Measurements from ENCODE around the gene EMILIN1.

- TF ChIP-seq CTCF (conservative IDR thresholded peaks at IDR 0.05; ENCODE audit: low read depth, low read length) (no peak), RAD21 (IDR thresholded peaks at IDR 0.05; ENCODE audit: low read length) (no peak), CEBPB (IDR thresholded peaks at IDR 0.05; ENCODE audit: low read depth, low read length) (no peak), MXI1 (IDR thresholded peaks at IDR 0.05; ENCODE audit: borderline replicate concordance, low read depth, low read length) (no peak), POLR2A (IDR thresholded peaks at IDR 0.05; ENCODE audit: low read depth, low read length) (no peak), MAFK (IDR thresholded peaks at IDR 0.05; ENCODE audit: low read depth, low read length) (no peak), MAZ (IDR thresholded peaks at IDR 0.05; ENCODE audit: borderline replicate concordance, low read depth, low read length) (no peak), RFX5 (IDR thresholded peaks at IDR 0.05; ENCODE audit: low read depth, low read length) (no peak), BHLHE40 (IDR thresholded peaks at IDR 0.05; ENCODE audit: low read depth, low read length) (no peak), RCOR1 (IDR thresholded peaks at IDR 0.05; ENCODE audit: insufficient replicate concordance, low read length) (no peak), NFE2L2 (IDR thresholded peaks at IDR 0.05; ENCODE audit: low read depth, low read length) (no peak), FOS (IDR thresholded peaks at IDR 0.05; ENCODE audit: low read depth, low read length) (no peak)
Measured at GRCh38 chr2:27102329-27102728, 23.9 kb downstream of the EMILIN1 start.

Measured in IMR-90 (cell line).